ENCODE results near the gene RPL37A.

GRCh38 chr2:216546641-216547403 lies 48.2 kb downstream of the RPL37A start:
- no peak for TF ChIP-seq EZH2 (IDR thresholded peaks at IDR 0.05; ENCODE audit: borderline replicate concordance, insufficient read depth, low read length, poor library complexity, severe bottlenecking)
- no peak for TF ChIP-seq POLR2AphosphoS5 (IDR thresholded peaks at IDR 0.05)

Measured in neural cell (in vitro differentiated cells).